ENCODE results near the gene TAT.

DNA sequence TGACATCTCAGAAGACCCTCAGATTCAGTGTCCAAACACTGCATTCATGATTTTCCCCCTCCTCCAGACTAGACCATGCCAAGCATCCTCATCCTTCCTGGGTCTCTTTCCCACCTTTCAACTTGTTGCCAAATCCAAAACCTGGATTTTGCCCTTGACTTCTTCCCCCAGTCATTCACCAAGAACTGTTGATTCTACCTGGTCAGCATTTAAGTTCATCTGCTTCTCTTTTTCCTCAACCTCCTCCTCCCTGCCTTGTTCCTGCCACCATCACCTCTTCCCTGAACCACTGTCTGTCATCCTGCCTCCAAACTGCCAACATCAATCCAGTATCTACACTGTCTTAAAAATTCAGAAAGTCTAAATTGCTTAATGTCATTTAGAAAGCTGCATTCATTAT is 29.7 kb downstream of the TAT start:
- TF ChIP-seq POLR2A (IDR thresholded peaks at IDR 0.05; ENCODE audit: low read depth, low read length) (no peak), POLR2AphosphoS5 (IDR thresholded peaks at IDR 0.05; ENCODE audit: low read depth, low read length) (no peak)

All from GM12891 (cell line).